ENCODE results near the gene USP12. TPM values are rescaled to one million over a fixed set of nuclear protein-coding genes. Genes with fewer than 3 reads are reported as not detected.

The USP12 gene
- total RNA-seq, 1 experiment from 2014 or later: 20.6 TPM

DNA sequence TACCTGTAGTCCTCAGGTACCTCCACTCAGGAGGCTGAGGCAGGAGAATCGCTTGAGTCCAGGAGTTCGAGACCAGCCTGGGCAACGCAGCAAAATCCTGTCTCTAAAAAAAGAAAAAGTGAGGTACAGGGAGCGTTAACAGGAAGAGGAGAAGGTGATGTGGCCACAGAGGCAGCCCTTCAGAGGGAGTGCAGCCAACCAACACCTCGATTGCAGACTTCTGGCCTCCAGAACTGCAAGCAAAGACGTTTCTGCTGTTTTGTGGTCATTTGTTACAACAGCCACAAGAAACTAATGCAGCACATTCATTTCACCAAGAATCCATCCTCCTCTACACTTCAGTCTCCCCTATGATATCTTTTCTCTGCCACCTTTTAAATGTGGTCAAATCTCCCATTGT lies 145.2 kb downstream of the USP12 start:
- H3K27ac Mint-ChIP-seq (ENCODE audit: low read depth, unreplicated experiment): no peak overlapping the region
- DNase-seq (ENCODE audit: unreplicated experiment): no peak
- H3K4me1 Mint-ChIP-seq (ENCODE audit: insufficient read depth, unreplicated experiment): peaks cover 6% of the 10 kb centered on the region
- CTCF ChIA-PET: no interaction called here
- H3K4me3 Mint-ChIP-seq (ENCODE audit: unreplicated experiment): no peak overlapping the region
- no TSS peak for BruUV-seq (replicated peaks)
- POLR2A ChIA-PET: no interaction called here
- H3K27me3 Mint-ChIP-seq (ENCODE audit: insufficient read depth, unreplicated experiment): peaks cover 17% of the 10 kb centered on the region
- no peak for TF ChIP-seq CTCF (IDR thresholded peaks at IDR 0.05; ENCODE audit: unreplicated experiment)
- intact Hi-C loops (cut with micrococcal nuclease): no loop called here
- H3K36me3 Mint-ChIP-seq (ENCODE audit: insufficient read depth, unreplicated experiment): no peaks in the 10 kb centered on the region
- no peaks in the 10 kb centered on the region for H3K9me3 Mint-ChIP-seq (ENCODE audit: unreplicated experiment)

DNA sequence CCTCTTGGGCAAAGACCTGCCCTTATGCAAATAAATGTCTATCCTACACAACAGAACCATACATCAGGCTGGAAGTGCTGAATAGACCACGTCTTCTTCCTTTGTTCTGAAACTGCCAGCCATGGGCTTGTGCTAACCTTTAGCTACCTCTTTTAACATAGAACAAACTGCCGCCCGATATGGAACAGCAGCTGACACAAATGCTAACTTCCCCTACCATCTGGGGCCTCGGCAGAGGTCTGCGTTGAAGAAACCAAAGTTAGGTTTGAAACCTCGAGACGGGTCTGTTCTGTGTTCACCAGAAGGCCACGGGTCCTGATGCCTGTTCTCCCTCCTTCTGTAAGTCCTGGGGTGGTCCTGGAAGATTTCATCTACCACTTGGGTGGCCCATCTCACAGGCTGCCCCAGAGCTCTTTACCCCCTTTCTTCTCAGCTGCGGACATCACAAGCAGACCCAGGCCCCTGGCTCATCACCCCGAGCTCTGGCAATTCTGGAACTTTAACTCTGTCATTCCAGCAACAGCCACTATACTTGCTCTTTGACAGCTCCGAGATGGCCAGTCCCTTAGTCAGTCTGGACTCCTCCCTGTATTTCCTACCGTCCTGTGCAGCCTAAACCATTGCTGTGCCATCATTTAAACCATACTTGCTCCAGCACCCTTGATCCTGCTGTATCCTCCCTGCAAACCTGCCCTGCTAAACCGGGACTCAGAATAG lies 146.7 kb downstream of the USP12 start:
- CTCF ChIA-PET: interaction anchor here (0.6 to 1.5 kb wide), 3 partner anchors 32 to 175 kb away, joined by 3 to 4 read pairs (median 4); no protein-coding TSS in a partner anchor

GRCh38 chr13:27024074-27024461 lies 147.5 kb downstream of the USP12 start:
- H3K4me3 Mint-ChIP-seq (ENCODE audit: unreplicated experiment): no peak overlapping the region
- H3K36me3 Mint-ChIP-seq (ENCODE audit: insufficient read depth, unreplicated experiment): no peaks in the 10 kb centered on the region
- H3K9me3 Mint-ChIP-seq (ENCODE audit: unreplicated experiment): no peaks in the 10 kb centered on the region
- DNase-seq (ENCODE audit: unreplicated experiment): no peak
- TF ChIP-seq CTCF (IDR thresholded peaks at IDR 0.05; ENCODE audit: unreplicated experiment): no peak
- H3K27me3 Mint-ChIP-seq (ENCODE audit: insufficient read depth, unreplicated experiment): peaks cover 17% of the 10 kb centered on the region
- POLR2A ChIA-PET: interaction anchor here (0.6 to 0.9 kb wide), 2 partner anchors 11 to 58 kb away, joined by 3 to 4 read pairs; no protein-coding TSS in a partner anchor
- H3K27ac Mint-ChIP-seq (ENCODE audit: low read depth, unreplicated experiment): no peak overlapping the region
- intact Hi-C loops (cut with micrococcal nuclease): no loop called here
- peaks cover 6% of the 10 kb centered on the region for H3K4me1 Mint-ChIP-seq (ENCODE audit: insufficient read depth, unreplicated experiment)
- CTCF ChIA-PET: interaction anchor here (0.9 kb wide), 1 partner anchor 14 kb away, joined by 3 read pairs; no protein-coding TSS in a partner anchor
- no TSS peak for BruUV-seq (replicated peaks)

More for the DNA sequence above, 146.7 kb downstream of the USP12 start:
- Mint-ChIP-seq H3K27me3 (ENCODE audit: insufficient read depth, unreplicated experiment) (peaks cover 17% of the 10 kb centered on the region), H3K4me3 (ENCODE audit: unreplicated experiment) (no peak overlapping the region), H3K4me1 (ENCODE audit: insufficient read depth, unreplicated experiment) (peaks cover 6% of the 10 kb centered on the region), H3K9me3 (ENCODE audit: unreplicated experiment) (no peaks in the 10 kb centered on the region), H3K36me3 (ENCODE audit: insufficient read depth, unreplicated experiment) (no peaks in the 10 kb centered on the region), H3K27ac (ENCODE audit: low read depth, unreplicated experiment) (no peak overlapping the region)
- POLR2A ChIA-PET: interaction anchor here (0.8 kb wide), 1 partner anchor 16 kb away, joined by 3 read pairs; no protein-coding TSS in a partner anchor
- intact Hi-C loops (cut with micrococcal nuclease): no loop called here
- no peak for TF ChIP-seq CTCF (IDR thresholded peaks at IDR 0.05; ENCODE audit: unreplicated experiment)
- BruUV-seq (replicated peaks): no TSS peak
- no peak for DNase-seq (ENCODE audit: unreplicated experiment)

DNA sequence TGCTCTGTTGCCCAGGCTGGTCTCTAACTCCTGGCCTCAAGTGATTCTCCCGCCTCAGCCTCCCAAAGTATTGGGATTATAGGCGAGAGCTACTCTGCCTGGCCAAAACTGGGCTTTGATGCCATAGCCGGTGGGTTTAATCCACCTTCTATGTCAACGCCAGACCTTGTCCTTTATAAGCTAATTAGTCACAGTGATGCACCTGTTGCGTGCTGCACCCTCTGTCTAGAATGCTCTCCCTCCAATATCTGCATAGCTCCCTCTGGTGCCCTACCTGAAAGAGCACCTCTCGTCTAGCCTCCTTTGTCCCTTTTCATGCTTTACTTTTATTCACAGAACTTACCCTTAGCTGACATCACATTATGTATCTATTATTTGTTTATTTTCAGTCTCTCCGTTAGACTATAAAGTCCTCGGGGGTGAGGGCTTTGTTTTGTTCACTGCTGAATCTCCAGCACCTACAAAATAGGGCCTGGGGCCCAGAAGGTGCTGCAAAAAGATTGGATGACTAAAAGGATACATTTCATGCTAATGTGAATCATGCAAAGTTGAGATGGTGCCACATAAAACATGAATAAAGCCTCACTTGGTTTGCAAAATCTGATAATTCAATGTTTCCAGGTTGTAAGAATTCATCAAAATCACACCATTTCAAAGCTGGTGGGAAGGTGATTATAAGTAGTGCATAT lies 148.1 kb downstream of the USP12 start:
- H3K4me1 Mint-ChIP-seq (ENCODE audit: insufficient read depth, unreplicated experiment): peaks cover 6% of the 10 kb centered on the region
- intact Hi-C loops (cut with micrococcal nuclease): no loop called here
- DNase-seq (ENCODE audit: unreplicated experiment): no peak
- H3K9me3 Mint-ChIP-seq (ENCODE audit: unreplicated experiment): no peaks in the 10 kb centered on the region
- TF ChIP-seq CTCF (IDR thresholded peaks at IDR 0.05; ENCODE audit: unreplicated experiment): no peak
- ChIA-PET POLR2A (interaction anchor here (0.6 to 1.0 kb wide), 3 partner anchors 12 to 58 kb away, joined by 3 to 4 read pairs (median 3); no protein-coding TSS in a partner anchor), CTCF (interaction anchor here (0.5 to 1.5 kb wide), 5 partner anchors 14 to 1648 kb away, joined by 3 to 5 read pairs (median 3); partner anchors contain the start of gene URAD)
- no peak overlapping the region for H3K27ac Mint-ChIP-seq (ENCODE audit: low read depth, unreplicated experiment)
- H3K4me3 Mint-ChIP-seq (ENCODE audit: unreplicated experiment): no peak overlapping the region
- H3K27me3 Mint-ChIP-seq (ENCODE audit: insufficient read depth, unreplicated experiment): peaks cover 17% of the 10 kb centered on the region
- BruUV-seq (replicated peaks): no TSS peak
- H3K36me3 Mint-ChIP-seq (ENCODE audit: insufficient read depth, unreplicated experiment): no peaks in the 10 kb centered on the region
